Stimulated activated CD4-positive, alpha-beta T cell treated with anti-CD3 and anti-CD28 coated beads, Interleukin-4, amount 100 ng/mL, for 1 hour (primary cell): Measurements from ENCODE around the gene CAND2.
A peak's percentile ranks its signal among the peaks of the same experiment; 100 is the strongest.
"Not testable (repeated sequence)": the region's sequence is repeated elsewhere in the genome, so short reads cannot be mapped to it uniquely, and the experiment has no call there.

Experiments
- DNase-seq: peaks from one replicate; pipeline ENCODE4 v3.0.0-alpha.2; 2020

Gene CAND2

GRCh38 chr3:12868039-12869034, 71.9 kb downstream of the CAND2 start:
- peak; percentile 55 for DNase-seq

- peak; percentile 35 for DNase-seq
Observed at GRCh38 chr3:12869035-12869621, 72.6 kb downstream of the CAND2 start.

- DNase-seq, result no peak
Observed at GRCh38 chr3:12870942-12871341, 74.5 kb downstream of the CAND2 start.

- DNase-seq, result no peak
Observed at GRCh38 chr3:12871404-12871983, 75.0 kb downstream of the CAND2 start.

GRCh38 chr3:12875857-12876836, 79.7 kb downstream of the CAND2 start:
- DNase-seq, result peak; percentile 29

- no peak for DNase-seq
Observed at GRCh38 chr3:12877040-12877439, 80.6 kb downstream of the CAND2 start.

GRCh38 chr3:12878141-12878574, 81.7 kb downstream of the CAND2 start:
- DNase-seq, result no peak

GRCh38 chr3:12878758-12879157, 82.3 kb downstream of the CAND2 start:
- not testable (repeated sequence) for DNase-seq

GRCh38 chr3:12879191-12879815, 82.8 kb downstream of the CAND2 start:
- DNase-seq, result no peak

- DNase-seq, result not testable (repeated sequence)
Observed at GRCh38 chr3:12881858-12882257, 85.4 kb downstream of the CAND2 start.

- no peak for DNase-seq
Observed at GRCh38 chr3:12882336-12883310, 86.1 kb downstream of the CAND2 start.

- DNase-seq, result no peak
Observed at GRCh38 chr3:12884186-12884680, 87.8 kb downstream of the CAND2 start.
